HS-27A (cell line): ENCODE measurements around the gene AIPL1.

ENCODE experiments used
- DNase-seq: peaks from one replicate; pipeline ENCODE4 v3.0.0-alpha.2; 2012; ENCODE audit warnings: low read depth, missing footprints

Gene AIPL1

GRCh38 chr17:6465206-6466003 is 30.5 kb upstream of the AIPL1 start:
- no peak for DNase-seq

DNA sequence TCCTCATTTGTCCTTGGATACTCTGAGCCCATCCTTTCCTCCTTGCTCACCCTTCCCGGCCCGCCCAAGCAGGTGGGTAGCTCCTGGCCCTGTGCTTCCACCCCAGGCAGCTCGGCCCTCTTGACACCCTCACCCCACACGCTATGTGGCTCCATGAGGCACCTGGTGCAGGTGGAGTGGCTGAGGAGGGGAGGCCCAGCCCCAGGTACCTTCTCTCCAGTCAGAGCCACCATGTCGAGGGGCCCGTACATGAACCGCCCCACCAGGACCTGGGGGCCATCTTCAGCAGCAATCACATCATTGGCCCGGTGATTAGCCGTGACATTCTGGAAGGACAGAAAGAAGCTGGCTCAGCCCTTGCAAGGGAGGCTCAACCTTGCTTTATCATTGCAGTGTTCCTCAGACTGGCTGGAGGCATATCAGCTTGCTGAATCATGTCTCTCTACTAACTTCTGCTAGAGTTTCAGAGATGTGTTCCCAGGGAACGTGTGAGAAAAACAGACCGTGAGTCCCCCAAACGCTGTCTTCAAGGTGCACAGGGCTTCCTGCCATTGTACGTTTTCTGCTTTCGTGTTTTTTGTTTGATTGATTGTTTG is 29.6 kb upstream of the AIPL1 start:
- no peak for DNase-seq

GRCh38 chr17:6463616-6464445 is 28.9 kb upstream of the AIPL1 start:
- DNase-seq: no peak

DNA sequence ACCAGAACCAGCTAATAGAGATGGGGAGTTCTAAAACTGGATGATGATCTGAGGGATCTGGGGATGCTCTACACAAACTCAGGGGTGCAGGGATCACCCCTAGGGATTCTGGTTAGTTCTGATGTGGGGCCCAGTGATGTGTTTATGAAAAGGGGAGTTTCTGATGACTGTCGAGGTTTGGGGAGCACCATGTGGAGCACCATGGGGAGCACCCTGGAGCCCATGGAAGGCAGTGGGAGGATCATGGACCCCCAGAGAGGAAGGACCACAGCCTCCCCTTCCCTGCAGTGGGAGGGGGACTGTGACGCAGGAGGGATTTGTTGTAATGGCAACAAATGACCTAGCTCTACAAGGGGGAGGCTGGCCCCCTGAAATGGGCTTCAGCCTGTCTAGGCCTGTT is 27.8 kb upstream of the AIPL1 start:
- DNase-seq: no peak

- no peak for DNase-seq
These were observed 27.0 kb upstream of the AIPL1 start for GRCh38 chr17:6461792-6462524.

DNA sequence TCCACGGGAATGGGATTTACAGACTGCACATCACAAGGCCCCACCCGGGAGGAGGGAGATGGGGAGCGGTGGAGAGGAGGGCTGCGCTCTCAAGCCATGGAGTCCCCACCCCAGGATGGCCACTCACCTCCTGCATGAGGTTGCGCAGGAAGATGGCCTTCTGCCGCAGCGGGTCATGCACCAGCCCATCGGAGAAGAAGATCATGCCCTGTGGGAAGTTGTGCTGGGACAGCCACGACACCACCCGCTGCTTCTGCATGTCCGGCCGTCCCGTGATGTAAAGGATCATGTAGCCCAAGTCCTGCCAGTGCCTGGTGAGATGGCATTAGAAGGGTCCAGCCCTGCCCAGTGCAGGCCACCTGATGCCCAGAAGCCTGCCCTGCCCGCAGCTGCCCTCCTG is 26.3 kb upstream of the AIPL1 start:
- no peak for DNase-seq

DNA sequence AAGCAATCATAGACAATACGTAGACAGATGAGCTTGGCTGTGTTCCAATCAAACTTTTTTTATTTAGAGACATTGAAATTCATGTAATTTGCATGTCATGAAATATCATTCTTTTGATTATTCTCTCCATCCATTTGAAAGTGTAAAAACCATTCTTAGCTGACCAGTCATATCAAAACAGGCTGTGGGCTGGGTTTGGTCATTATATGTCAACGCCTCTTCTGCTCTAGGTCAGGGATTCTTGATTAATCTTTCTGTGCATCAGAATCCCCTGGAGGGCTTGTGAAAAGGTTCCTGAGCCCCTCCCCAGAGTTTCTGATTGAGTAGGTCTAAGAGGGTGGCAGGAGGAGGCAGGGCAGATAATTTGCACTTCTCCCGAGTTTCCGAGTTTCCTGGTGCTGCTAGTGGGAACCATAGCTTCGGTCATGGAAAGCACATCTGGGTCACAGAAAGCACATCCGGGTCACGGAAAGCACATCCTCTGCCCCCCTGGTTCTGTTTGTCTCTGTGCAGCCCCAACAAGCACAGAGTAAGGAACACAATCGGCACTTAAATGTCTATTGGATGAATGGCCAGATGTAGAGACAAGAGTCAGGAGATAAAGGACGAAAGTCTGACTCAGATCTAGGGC is 25.7 kb upstream of the AIPL1 start:
- DNase-seq: no peak

GRCh38 chr17:6458460-6458950 is 23.6 kb upstream of the AIPL1 start:
- DNase-seq: no peak

- no peak for DNase-seq
These were observed 23.0 kb upstream of the AIPL1 start for GRCh38 chr17:6457688-6458459.

- peak; percentile 51 for DNase-seq
These were observed 22.2 kb upstream of the AIPL1 start for GRCh38 chr17:6456914-6457687.

GRCh38 chr17:6456321-6456720 is 21.4 kb upstream of the AIPL1 start:
- no peak for DNase-seq

GRCh38 chr17:6455321-6455705 is 20.4 kb upstream of the AIPL1 start:
- DNase-seq: no peak

GRCh38 chr17:6454495-6455320 is 19.8 kb upstream of the AIPL1 start:
- no peak for DNase-seq

DNA sequence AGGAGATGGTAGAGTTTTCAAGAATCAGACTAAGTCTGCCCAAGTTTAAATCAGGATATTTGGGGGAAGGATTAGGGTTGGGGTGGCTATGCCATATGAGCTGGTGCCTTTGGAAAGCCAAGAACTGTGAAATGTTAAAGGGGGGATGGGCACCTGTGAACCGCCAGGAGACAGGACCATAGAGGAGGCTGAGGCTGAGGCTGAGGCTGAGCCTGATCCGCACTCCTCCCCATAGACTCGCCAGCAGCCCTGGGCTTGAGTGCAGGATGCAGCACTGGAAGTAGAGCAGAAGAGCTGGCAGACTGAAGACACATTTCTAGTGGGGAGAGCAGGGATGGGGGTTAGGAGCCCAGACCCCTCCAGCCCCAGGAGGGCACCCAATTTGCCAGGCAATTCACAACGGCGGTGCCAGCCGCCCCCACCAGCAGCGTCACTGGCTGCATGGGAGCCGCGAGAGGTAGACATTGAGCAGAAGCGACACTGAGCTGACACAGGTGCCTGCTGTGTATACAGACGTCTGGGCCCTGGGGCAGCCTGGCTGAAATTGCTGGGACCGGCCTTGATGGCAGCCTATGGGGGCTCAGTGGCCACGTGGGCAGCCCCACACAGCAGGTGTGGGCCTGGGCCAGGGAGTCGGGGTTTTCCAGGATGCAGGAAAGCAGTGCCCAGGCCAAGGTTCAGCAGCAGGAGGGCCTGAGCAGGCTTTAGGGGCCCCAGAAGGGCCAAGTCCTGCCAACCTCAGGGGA is 18.5 kb upstream of the AIPL1 start:
- DNase-seq: no peak

DNA sequence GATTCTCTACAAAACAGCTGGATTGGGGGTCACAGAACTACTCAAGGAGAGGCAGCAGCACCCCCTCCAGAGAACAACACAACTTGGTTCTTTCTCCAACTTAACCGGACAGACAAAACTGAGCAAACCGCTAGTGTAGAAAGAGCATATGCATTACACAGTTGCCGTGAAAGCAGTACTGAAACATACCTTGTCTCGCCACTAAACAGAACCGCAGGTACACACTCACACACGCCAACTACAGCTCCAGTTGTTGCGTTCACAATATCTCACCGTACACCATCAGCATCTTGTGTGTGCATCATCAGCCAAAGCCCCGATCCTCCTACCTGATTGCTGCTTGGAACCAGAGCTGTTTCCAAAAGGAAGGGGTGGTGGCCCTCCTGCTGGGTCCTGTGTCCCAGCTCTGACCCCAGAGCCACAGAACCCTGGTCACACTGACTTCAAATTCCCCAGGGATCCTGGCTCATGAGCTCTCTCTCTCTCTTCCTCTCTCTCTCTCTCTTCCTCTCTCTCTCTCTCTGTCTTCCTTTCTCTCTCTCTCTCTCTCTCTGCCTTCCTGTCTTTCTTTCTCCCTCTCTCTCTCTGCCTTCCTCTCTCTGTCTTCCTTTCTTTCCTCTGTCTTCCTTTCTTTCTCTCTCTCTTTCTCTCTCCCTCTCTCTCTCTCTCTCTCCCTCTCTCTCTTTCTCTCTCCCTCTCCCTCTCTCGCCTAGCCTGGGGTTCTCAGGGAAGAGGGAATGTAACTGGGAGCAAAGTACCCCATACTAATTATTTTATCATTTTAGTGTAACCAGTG is 17.7 kb upstream of the AIPL1 start:
- no peak for DNase-seq

- DNase-seq: no peak
These were observed 16.3 kb upstream of the AIPL1 start for GRCh38 chr17:6450926-6451832.

DNA sequence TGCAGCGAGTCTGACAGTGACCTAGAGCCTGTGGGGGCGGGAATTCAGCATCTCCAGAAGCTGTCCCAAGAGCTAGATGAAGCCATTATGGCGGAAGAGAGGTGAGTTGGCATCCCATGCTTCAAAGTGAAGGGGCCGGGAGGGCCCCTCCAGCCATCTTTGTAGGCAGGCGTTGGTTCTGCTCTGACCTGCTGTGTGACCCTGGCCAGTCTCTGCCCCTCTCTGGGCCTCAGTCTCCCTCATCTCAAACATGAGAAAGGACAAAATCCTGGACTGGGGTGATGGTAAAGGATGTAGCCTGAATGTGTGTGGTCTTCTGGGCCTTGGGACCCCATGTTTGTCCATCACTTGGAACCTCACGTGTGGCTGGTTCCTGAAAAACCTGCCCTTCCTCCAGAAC is 14.4 kb upstream of the AIPL1 start:
- DNase-seq: no peak
